Liver (tissue), 9 donors: ENCODE measurements around the gene IL17B. TPM values are rescaled to one million over a fixed set of nuclear protein-coding genes. Genes with fewer than 3 reads are reported as not detected.

ENCODE experiments used
- DNase-seq: peaks from one replicate; pipeline ENCODE4 v3.0.0-alpha.2; 2017; ENCODE audit warnings: low spot score
- H3K27ac ChIP-seq, 2 donors: one replicate each; pipeline ENCODE4 v1.7.0; 2013; ENCODE audit warnings: inconsistent platforms in 2 of 2, low read length in 2 of 2, control low read depth in 1 of 2, low read depth in 1 of 2, mild to moderate bottlenecking in 1 of 2
- H3K27me3 ChIP-seq, 4 donors: one replicate each; pipeline versions ENCODE4 v1.6.1 to v1.7.0; 2013; ENCODE audit warnings: low read length in 3 of 4, inconsistent platforms in 1 of 4, mild to moderate bottlenecking in 1 of 4, moderate library complexity in 1 of 4; ENCODE audit not compliant: control insufficient read depth in 4 of 4, insufficient read depth in 4 of 4
- H3K36me3 ChIP-seq, 4 donors: one replicate each; pipeline versions ENCODE4 v1.6.1 to v1.7.0; 2013; ENCODE audit warnings: low read length in 3 of 4, mild to moderate bottlenecking in 3 of 4, low read depth in 1 of 4, moderate library complexity in 1 of 4; ENCODE audit not compliant: control insufficient read depth in 4 of 4, insufficient read depth in 3 of 4
- H3K4me1 ChIP-seq, 4 donors: one replicate each; pipeline versions ENCODE4 v1.6.1 to v1.7.0; 2013; ENCODE audit warnings: low read length in 3 of 4, mild to moderate bottlenecking in 3 of 4, moderate library complexity in 1 of 4; ENCODE audit not compliant: control insufficient read depth in 4 of 4, insufficient read depth in 4 of 4
- H3K4me3 ChIP-seq, 3 donors: one replicate each; pipeline versions ENCODE4 v1.6.1 to v1.7.0; 2013; ENCODE audit warnings: low read length in 3 of 3, control low read depth in 1 of 3, low read depth in 1 of 3, mild to moderate bottlenecking in 1 of 3
- H3K9ac ChIP-seq, 2 donors: one replicate each; pipeline ENCODE4 v1.7.0; 2013; ENCODE audit warnings: low read length in 2 of 2, mild to moderate bottlenecking in 2 of 2, moderate library complexity in 2 of 2, control low read depth in 1 of 2, low read depth in 1 of 2
- H3K9me3 ChIP-seq, 4 donors: one replicate each; pipeline versions ENCODE4 v1.6.1 to v1.7.0; 2013; ENCODE audit warnings: low read length in 3 of 4; ENCODE audit not compliant: control insufficient read depth in 4 of 4
- ATF3 ChIP-seq: IDR thresholded peaks from 2 replicates; pipeline ENCODE4 v1.6.1; 2016; ENCODE audit warnings: antibody characterized with exemption
- FOXA1 ChIP-seq: IDR thresholded peaks from 2 replicates; pipeline ENCODE4 v1.6.1; 2016; ENCODE audit warnings: antibody characterized with exemption
- FOXA2 ChIP-seq: IDR thresholded peaks from 2 replicates; pipeline ENCODE4 v1.6.1; 2016; ENCODE audit warnings: antibody characterized with exemption
- GABPA ChIP-seq, 2 donors: IDR thresholded peaks in 1 of 2; conservative IDR thresholded peaks in 1 of 2; 2 replicates each; pipeline ENCODE4 v1.6.1; 2016; ENCODE audit warnings: antibody characterized with exemption in 2 of 2, mild to moderate bottlenecking in 1 of 2, moderate library complexity in 1 of 2
- HNF4A ChIP-seq, 2 donors: conservative IDR thresholded peaks; 2 replicates each; pipeline ENCODE4 v1.6.1; 2016; ENCODE audit warnings: antibody characterized with exemption in 2 of 2, mild to moderate bottlenecking in 2 of 2
- HNF4G ChIP-seq: IDR thresholded peaks from 2 replicates; pipeline ENCODE4 v1.6.1; 2016; ENCODE audit warnings: antibody characterized with exemption
- MAX ChIP-seq: IDR thresholded peaks from 2 replicates; pipeline ENCODE4 v1.6.1; 2016; ENCODE audit warnings: antibody characterized with exemption
- REST ChIP-seq: IDR thresholded peaks from 2 replicates; pipeline ENCODE4 v1.6.1; 2016; ENCODE audit warnings: antibody characterized with exemption, mild to moderate bottlenecking
- RXRA ChIP-seq, 2 donors: IDR thresholded peaks; 2 replicates each; pipeline ENCODE4 v1.6.1; 2017 to 2018; ENCODE audit warnings: antibody characterized with exemption in 2 of 2, mild to moderate bottlenecking in 1 of 2
- SP1 ChIP-seq: IDR thresholded peaks from 2 replicates; pipeline ENCODE4 v1.6.1; 2018; ENCODE audit warnings: antibody characterized with exemption, mild to moderate bottlenecking
- TAF1 ChIP-seq: conservative IDR thresholded peaks from 2 replicates; pipeline ENCODE4 v1.6.1; 2016; ENCODE audit warnings: antibody characterized with exemption, mild to moderate bottlenecking
- WGBS: extraction: QIAGEN DNeasy Blood & Tissue Kit; methylation state at CpG from one replicate; pipeline ENCODE4 v1.1.7; 2013; 5-methylcytosine and 5-hydroxymethylcytosine counted together
- polyA plus RNA-seq, 2 donors: library from polyadenylated mRNA; stranded (reverse) in 1 of 2; unstranded in 1 of 2; fragments of 200-250 nt in 1 of 2; fragments of >200 nt in 1 of 2; fragmentation: Nextera tagmentation in 1 of 2; extraction: Ambion mirVana in 1 of 2; gene quantifications; one replicate each; pipeline versions ENCODE4 v1.2.1 to v1.2.3, GENCODE V29; 2013 to 2015
- total RNA-seq, 2 donors: library from RNA; depleted of rRNA; stranded (reverse); fragments of >200 nt; gene quantifications; one replicate each; pipeline ENCODE4 v1.2.3, GENCODE V29; 2014
- donor health status: healthy.
- donor health status: healthy.
- donor health status: healthy.
- donor health status: healthy.
- donor health status: healthy.

IL17B gene
- total and polyA plus RNA-seq, 4 donors, result not detected

GRCh38 chr5:149427374-149427773, 48.3 kb upstream of the IL17B start:
- no peak for TF ChIP-seq FOXA1
- H3K27me3 ChIP-seq, result no peaks in the 10 kb centered on the region
- H3K4me1 ChIP-seq, result peaks cover 0 to 14% (median 3%) of the 10 kb centered on the region in 4 donors
- H3K4me3 ChIP-seq, result no peak overlapping the region
- no peaks in the 10 kb centered on the region for H3K9me3 ChIP-seq
- H3K9ac ChIP-seq, result no peak overlapping the region
- no peak for DNase-seq
- H3K36me3 ChIP-seq, result no peaks in the 10 kb centered on the region
- H3K27ac ChIP-seq, result no peak overlapping the region
- 78% methylated on average over 4 of the region's 4 CpGs for WGBS

GRCh38 chr5:149426931-149427330, 47.8 kb upstream of the IL17B start:
- H3K4me3 ChIP-seq, result no peak overlapping the region
- no peak overlapping the region for H3K9ac ChIP-seq
- H3K9me3 ChIP-seq, result no peaks in the 10 kb centered on the region
- no peaks in the 10 kb centered on the region for H3K27me3 ChIP-seq
- no peak for DNase-seq
- H3K36me3 ChIP-seq, result no peaks in the 10 kb centered on the region
- H3K4me1 ChIP-seq, result peaks cover 0 to 14% (median 3%) of the 10 kb centered on the region in 4 donors
- WGBS, result 96% methylated on average over 2 of the region's 2 CpGs
- no peak overlapping the region for H3K27ac ChIP-seq
- TF ChIP-seq HNF4G (no peak), RXRA (IDR thresholded peaks at IDR 0.05) (no peak), FOXA2 (no peak), TAF1 (no peak), GABPA (IDR thresholded peaks at IDR 0.05 in 1 of 2, conservative IDR thresholded peaks at IDR 0.05 in 1 of 2) (no peak), ATF3 (no peak), FOXA1 (no peak), SP1 (no peak), MAX (no peak), REST (no peak)

GRCh38 chr5:149425729-149426128, 46.6 kb upstream of the IL17B start:
- WGBS, result 86% methylated on average over 4 of the region's 4 CpGs
- H3K9me3 ChIP-seq, result no peaks in the 10 kb centered on the region
- DNase-seq, result no peak
- H3K27me3 ChIP-seq, result no peaks in the 10 kb centered on the region
- H3K27ac ChIP-seq, result no peak overlapping the region
- H3K4me1 ChIP-seq, result peaks cover 0 to 11% (median 2%) of the 10 kb centered on the region in 4 donors
- no peak overlapping the region for H3K9ac ChIP-seq
- TF ChIP-seq REST (no peak), HNF4A (conservative IDR thresholded peaks at IDR 0.05) (no peak)
- no peak overlapping the region for H3K4me3 ChIP-seq
- no peaks in the 10 kb centered on the region for H3K36me3 ChIP-seq
